PFSK-1 (cell line): ENCODE results near the gene C3.

Experiments used
- FOXP2 ChIP-seq: optimal IDR thresholded peaks from 2 replicates; pipeline ENCODE3; 2011; ENCODE audit warnings: borderline replicate concordance, control low read depth, inconsistent platforms; ENCODE audit not compliant: insufficient read depth; ENCODE audit errors: extremely low read length, extremely low read depth
- POLR2AphosphoS5 ChIP-seq: IDR thresholded peaks from 2 replicates; pipeline ENCODE4 v1.6.1; 2012; ENCODE audit warnings: low read depth, mild to moderate bottlenecking, control low read depth, low read length, moderate library complexity
- SIN3A ChIP-seq: IDR thresholded peaks from 2 replicates; pipeline ENCODE4 v1.6.1; 2012; ENCODE audit warnings: mild to moderate bottlenecking, low read length, moderate library complexity, borderline replicate concordance; ENCODE audit not compliant: insufficient read depth
- TAF1 ChIP-seq: IDR thresholded peaks from 2 replicates; pipeline ENCODE4 v1.6.1; 2012; ENCODE audit warnings: low read length, control low read depth, borderline replicate concordance; ENCODE audit not compliant: insufficient read depth
- TF ChIP-seq, protein P1 (sequence below), 2 experiments: IDR thresholded peaks; 2 replicates each; pipeline versions ENCODE4 v1.6.1 to v1.8.0; 2011 to 2012; ENCODE audit warnings: low read depth in 2 of 2, low read length in 2 of 2, control low read depth in 1 of 2, inconsistent platforms in 1 of 2, mild to moderate bottlenecking in 1 of 2, moderate library complexity in 1 of 2; ENCODE audit not compliant: insufficient read depth in 1 of 2

The C3 gene

DNA sequence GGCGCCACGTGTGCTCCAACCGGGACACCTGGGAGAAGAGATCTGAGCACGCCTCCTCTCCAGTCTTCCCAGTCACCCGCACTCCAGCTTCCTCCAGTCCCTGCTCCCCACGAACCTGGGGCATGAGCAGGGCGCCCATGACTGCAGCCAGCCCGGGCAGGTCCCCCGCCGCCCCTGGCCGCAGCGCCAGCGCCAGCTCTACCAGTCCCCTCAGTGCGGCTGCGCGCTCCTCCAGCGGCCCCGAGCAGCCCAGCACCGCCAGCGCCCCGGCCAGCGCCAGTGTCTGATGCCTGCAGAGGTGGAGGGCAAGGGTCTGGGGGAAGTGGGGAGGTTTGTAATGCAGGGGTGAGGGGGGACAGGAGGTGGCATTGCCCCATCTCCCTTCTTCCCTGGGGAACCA, 33.7 kb upstream of the C3 start:
- TF ChIP-seq POLR2AphosphoS5 (no peak), FOXP2 (no peak), TAF1 (no peak), SIN3A (no peak)
- TF ChIP-seq, protein P1, sequence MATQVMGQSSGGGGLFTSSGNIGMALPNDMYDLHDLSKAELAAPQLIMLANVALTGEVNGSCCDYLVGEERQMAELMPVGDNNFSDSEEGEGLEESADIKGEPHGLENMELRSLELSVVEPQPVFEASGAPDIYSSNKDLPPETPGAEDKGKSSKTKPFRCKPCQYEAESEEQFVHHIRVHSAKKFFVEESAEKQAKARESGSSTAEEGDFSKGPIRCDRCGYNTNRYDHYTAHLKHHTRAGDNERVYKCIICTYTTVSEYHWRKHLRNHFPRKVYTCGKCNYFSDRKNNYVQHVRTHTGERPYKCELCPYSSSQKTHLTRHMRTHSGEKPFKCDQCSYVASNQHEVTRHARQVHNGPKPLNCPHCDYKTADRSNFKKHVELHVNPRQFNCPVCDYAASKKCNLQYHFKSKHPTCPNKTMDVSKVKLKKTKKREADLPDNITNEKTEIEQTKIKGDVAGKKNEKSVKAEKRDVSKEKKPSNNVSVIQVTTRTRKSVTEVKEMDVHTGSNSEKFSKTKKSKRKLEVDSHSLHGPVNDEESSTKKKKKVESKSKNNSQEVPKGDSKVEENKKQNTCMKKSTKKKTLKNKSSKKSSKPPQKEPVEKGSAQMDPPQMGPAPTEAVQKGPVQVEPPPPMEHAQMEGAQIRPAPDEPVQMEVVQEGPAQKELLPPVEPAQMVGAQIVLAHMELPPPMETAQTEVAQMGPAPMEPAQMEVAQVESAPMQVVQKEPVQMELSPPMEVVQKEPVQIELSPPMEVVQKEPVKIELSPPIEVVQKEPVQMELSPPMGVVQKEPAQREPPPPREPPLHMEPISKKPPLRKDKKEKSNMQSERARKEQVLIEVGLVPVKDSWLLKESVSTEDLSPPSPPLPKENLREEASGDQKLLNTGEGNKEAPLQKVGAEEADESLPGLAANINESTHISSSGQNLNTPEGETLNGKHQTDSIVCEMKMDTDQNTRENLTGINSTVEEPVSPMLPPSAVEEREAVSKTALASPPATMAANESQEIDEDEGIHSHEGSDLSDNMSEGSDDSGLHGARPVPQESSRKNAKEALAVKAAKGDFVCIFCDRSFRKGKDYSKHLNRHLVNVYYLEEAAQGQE (IDR thresholded peaks at IDR 0.05; ENCODE audit: insufficient read depth in 1 of 2, low read depth in 2 of 2, low read length in 2 of 2), result no peak

DNA sequence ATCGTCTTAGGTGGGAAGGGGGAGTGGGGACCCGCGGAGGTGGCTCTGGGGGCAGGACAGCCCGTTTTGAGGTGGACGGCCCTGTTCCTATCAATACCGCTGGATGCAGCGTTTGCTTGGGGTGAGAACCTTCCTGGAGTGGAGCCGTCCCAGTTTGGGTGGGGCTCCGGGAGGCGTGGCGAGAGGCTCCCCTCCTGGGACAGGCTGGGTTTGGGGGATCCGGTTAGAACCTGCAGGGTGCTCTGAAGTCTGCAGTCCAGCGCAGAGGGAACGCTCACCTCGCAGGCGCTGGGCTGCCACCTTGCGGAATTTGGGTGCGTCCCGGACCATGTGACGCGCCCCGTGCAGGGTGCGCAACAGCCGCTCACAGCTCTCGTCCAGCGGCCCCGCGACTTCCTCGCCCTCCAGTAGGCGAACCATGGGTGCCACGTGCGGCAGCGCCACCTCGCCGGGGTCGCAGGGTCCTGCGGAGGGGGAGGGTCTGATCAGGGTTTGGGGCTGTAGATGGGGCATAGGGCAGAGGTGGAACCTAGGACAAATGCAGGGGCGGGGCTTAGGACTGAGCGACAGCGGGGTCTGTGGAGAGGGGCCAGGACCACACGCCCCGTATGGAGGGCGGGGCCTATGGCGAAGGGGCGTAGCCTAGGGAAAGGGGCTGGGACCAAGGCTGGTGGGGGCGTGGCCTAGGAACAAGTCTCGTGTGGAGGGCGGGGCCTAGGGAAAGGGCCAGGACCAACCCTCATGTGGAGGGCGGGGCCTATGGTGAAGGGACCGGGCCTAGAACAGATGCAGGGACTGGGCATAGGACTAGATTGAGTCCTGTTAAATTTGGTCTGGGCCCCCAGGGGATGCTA, 33.0 kb upstream of the C3 start:
- TF ChIP-seq FOXP2 (no peak), POLR2AphosphoS5 (no peak), TAF1 (no peak), SIN3A (no peak)
- TF ChIP-seq, protein P1 (IDR thresholded peaks at IDR 0.05; ENCODE audit: insufficient read depth in 1 of 2, low read depth in 2 of 2, low read length in 2 of 2), result no peak

DNA sequence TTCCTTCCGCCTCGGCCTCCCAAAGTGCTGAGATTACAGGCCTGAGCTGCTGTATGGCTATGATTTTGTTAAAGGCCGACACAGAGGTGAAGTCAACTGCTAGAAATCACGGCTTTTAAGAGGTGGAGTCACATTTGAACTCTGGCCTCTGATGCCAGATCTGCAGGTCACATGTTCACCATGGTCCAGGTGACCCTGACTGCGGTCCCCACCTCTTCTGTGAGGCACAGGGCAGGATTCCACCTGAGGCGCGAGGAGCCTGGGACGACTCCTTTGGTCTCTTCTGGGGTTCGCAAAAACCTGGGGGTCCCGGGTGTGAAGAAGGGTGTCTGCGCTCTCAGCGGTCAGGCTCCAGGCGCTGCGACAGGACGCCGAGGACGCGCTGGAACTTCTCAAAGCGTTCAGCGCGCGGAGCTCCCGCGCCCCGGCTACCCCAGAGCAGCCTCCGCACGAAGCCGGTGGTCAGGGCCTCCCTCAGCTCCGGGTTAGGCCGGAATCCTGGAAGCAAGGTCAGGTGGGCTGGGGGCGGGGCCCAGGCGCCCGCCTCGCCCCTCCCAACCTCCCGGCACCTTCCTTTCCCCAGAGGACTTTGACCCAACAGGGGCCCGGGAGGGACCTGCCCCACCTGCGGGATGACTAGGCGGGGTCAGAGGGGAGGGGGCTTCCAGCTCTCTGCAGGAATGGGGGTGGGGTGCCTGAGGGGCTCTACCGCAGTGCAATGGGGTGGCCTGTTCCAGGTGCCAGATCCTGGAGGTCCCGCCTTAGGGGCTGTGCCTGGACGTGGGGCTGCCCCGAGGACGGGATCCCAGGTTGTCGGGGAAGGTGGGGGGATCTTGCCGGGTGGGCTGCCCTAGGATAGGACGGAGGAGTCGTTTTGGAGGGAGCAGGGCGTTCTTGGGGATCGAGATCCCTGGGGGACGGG, 32.1 kb upstream of the C3 start:
- no peak for TF ChIP-seq TAF1
- no peak for TF ChIP-seq FOXP2
- TF ChIP-seq SIN3A, result no peak
- TF ChIP-seq, protein P1 (IDR thresholded peaks at IDR 0.05; ENCODE audit: insufficient read depth in 1 of 2, low read depth in 2 of 2, low read length in 2 of 2), result no peak
- no peak for TF ChIP-seq POLR2AphosphoS5

DNA sequence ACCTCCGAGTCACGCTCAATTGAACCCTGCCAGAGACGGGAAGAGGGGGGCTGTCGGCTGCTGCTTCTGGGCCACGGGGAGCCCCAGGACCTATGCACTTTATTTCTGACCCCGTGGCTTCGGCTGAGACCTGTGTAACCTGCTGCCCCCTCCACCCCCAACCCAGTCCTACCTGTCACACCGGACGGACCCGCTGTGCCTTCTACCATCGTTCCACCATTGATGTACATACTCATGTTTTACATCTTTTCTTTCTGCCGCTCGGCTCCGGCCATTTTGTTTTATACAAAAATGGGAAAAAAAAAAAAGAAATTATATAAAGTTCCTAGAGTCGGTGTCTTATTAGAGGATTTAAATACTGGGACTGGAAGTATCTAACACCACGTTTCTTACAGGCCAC, 30.7 kb upstream of the C3 start:
- TF ChIP-seq TAF1 (no peak), SIN3A (no peak), POLR2AphosphoS5 (no peak), FOXP2 (no peak)
- TF ChIP-seq, protein P1 (IDR thresholded peaks at IDR 0.05; ENCODE audit: insufficient read depth in 1 of 2, low read depth in 2 of 2, low read length in 2 of 2), result no peak
